SJCRH30 (cell line): ENCODE results near the gene NCOA7. TPM values are rescaled to one million over a fixed set of nuclear protein-coding genes. Genes with fewer than 3 reads are reported as not detected.
"Not testable (repeated sequence)": the region's sequence is repeated elsewhere in the genome, so short reads cannot be mapped to it uniquely, and the experiment has no call there.

Experiments
- DNase-seq, 2 experiments: peaks; one replicate each; pipeline ENCODE4 v3.0.0-alpha.2; 2015 to 2020
- H3K27ac ChIP-seq: fragments of 250-450 bp; sonication (Bioruptor Pico); 2 replicates; pipeline ENCODE4 v1.5.1; 2020; ENCODE audit warnings: mild to moderate bottlenecking, moderate library complexity
- H3K27me3 ChIP-seq: fragments of 250-450 bp; sonication (Bioruptor Pico); 2 replicates; pipeline ENCODE4 v1.5.1; 2020; ENCODE audit warnings: mild to moderate bottlenecking, moderate library complexity
- H3K36me3 ChIP-seq: fragments of 250-450 bp; sonication (Bioruptor Pico); 2 replicates; pipeline ENCODE4 v1.5.1; 2020; ENCODE audit warnings: mild to moderate bottlenecking, moderate library complexity
- H3K4me1 ChIP-seq: fragments of 250-450 bp; sonication (Bioruptor Pico); 2 replicates; pipeline ENCODE4 v1.5.1; 2020; ENCODE audit warnings: mild to moderate bottlenecking, moderate library complexity
- H3K4me3 ChIP-seq: fragments of 250-450 bp; sonication (Bioruptor Pico); 2 replicates; pipeline ENCODE4 v1.5.1; 2020; ENCODE audit warnings: mild to moderate bottlenecking, moderate library complexity
- H3K9me3 ChIP-seq: fragments of 250-450 bp; sonication (Bioruptor Pico); replicated peaks from 2 replicates; pipeline ENCODE4 v1.5.1; 2020; ENCODE audit warnings: mild to moderate bottlenecking, moderate library complexity
- total RNA-seq: library from RNA; depleted of rRNA; stranded (reverse); fragments of >200 nt; shearing (Covaris generic); gene quantifications from 2 replicates; pipeline ENCODE4 v1.2.3, GENCODE V29; 2014; rRNA removed

The NCOA7 gene
- total RNA-seq, 1 experiment from 2014 or later, result 4.1 TPM

DNA sequence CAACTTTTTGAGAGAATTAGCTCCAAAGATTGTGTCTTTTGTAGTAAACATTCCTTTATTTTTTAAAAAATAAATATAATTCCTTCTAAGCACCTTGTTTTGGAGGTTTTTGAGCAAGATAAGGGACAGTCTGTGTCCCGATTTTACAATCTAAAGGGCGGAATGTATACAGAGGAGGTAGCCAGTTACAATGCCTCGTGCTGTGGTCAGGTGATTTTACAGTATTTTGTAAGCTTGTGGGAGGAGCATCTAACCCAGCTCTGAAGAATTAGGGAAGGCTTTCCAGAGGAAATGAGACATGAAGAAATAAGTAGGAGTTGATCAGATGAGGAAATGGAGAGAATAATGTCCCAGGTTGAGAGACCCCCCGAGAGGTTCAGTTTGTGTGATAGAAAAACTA is 167.1 kb downstream of the NCOA7 start:
- H3K4me3 ChIP-seq, result peak overlapping the region; percentile 74
- 0 out of 2 replicates have a peak, but pooled peaks cover 3% of the 10 kb centered on the region for H3K4me1 ChIP-seq
- no peaks in the 10 kb centered on the region for H3K27me3 ChIP-seq
- no peaks in the 10 kb centered on the region for H3K9me3 ChIP-seq
- no peaks in the 10 kb centered on the region for H3K36me3 ChIP-seq
- no peak overlapping the region for H3K27ac ChIP-seq
- DNase-seq, result peak in 1 of 2 experiments; percentile 23

DNA sequence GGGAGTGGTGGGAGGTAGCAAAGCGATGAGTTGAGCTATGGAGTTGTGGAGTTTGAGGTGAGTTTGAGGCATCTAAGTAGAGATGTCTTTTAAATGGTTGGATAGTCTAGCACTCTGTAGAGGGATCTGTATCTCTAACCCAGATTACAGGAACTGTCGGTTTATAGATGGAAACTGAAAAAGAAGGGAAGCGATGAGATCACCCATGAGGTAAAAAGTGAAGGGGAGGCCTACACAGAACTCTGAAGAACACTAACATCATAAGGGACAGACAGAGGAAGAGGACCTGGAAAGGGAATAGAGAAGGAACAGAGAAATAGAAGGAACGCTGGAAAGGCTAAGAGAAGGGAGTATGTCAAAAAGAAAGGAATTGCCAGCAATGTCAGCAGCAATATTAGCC is 168.3 kb downstream of the NCOA7 start:
- DNase-seq, result no peak
- Histone ChIP-seq H3K27me3 (no peaks in the 10 kb centered on the region), H3K4me1 (0 out of 2 replicates have a peak, but pooled peaks cover 3% of the 10 kb centered on the region), H3K27ac (no peak overlapping the region), H3K4me3 (no peak overlapping the region), H3K36me3 (no peaks in the 10 kb centered on the region), H3K9me3 (no peaks in the 10 kb centered on the region)

DNA sequence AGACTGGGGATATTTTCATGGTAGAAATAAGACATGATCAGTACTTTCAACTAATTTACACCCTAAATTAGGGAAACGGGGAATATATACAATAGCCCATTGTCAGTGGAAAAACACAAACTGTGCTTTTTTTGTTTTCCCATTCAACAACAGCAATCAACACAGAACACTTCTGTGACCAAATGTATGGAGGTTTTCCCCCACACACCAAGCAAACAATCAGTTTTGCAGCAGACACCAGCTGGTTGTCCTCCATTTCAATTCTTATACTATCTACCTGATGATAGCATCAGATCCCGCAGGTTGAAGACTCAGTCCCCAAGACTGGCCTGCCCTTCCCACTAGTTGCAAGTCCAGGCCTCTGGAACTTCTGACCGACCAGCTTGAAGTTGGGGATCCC is 170.4 kb downstream of the NCOA7 start:
- Histone ChIP-seq H3K27ac (no peak overlapping the region), H3K27me3 (no peaks in the 10 kb centered on the region), H3K4me3 (no peak overlapping the region), H3K36me3 (no peaks in the 10 kb centered on the region), H3K9me3 (no peaks in the 10 kb centered on the region), H3K4me1 (0 out of 2 replicates have a peak, but pooled peaks cover 3% of the 10 kb centered on the region)
- DNase-seq, result no peak

DNA sequence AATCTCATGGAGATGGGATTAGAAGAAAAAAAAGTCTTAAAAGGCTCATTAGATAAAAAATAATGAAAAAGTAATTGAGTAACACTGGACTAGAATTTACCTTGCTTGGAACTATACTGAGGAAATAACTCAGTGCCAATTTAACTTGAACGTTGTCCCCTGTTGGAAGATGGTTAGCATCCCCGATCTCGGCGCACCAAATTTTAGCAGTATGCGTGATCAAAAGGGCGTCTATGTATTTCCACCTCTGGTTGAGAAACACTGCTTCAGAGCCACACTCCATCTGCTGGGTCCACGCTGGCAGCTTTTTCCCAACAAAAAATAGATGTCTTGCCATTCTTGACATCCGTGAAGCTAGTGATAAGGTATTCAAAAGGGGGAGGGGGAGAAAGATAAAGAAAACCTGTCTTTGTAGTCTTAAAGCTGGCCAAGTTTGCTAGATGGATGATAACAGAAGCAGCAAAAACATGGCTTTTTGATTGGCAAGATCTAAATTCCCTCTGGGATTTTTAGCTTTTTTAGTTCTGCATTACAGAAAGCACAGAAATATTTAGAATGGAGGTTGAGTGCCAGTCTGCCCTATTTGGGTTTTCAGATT is 172.2 kb downstream of the NCOA7 start:
- Histone ChIP-seq H3K4me1 (0 out of 2 replicates have a peak, but pooled peaks cover under 1% of the 10 kb centered on the region), H3K36me3 (no peaks in the 10 kb centered on the region), H3K27me3 (no peaks in the 10 kb centered on the region), H3K27ac (no peak overlapping the region), H3K9me3 (no peaks in the 10 kb centered on the region), H3K4me3 (no peak overlapping the region)
- no peak for DNase-seq

DNA sequence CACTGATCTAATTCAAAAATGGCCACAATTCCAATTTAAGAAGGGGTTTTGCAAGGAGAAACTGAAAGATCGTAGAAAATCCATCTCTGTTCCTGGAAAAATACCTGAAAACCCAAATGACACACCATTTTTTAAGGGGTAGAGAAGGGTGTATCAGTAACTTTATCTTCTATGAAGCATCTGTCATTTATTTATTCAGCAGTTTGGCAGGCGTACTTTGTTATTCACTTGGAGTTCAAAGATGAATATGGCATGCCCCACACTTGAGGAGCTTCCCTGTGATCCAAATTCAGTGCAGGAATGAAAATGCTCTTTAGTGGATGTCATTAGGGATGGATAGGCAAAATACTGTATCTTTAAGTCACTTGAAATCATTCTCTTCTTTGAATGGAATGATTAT is 173.1 kb downstream of the NCOA7 start:
- Histone ChIP-seq H3K4me1 (no peaks in the 10 kb centered on the region), H3K9me3 (no peaks in the 10 kb centered on the region), H3K4me3 (no peak overlapping the region), H3K27me3 (no peaks in the 10 kb centered on the region), H3K27ac (no peak overlapping the region), H3K36me3 (no peaks in the 10 kb centered on the region)
- DNase-seq, result no peak

DNA sequence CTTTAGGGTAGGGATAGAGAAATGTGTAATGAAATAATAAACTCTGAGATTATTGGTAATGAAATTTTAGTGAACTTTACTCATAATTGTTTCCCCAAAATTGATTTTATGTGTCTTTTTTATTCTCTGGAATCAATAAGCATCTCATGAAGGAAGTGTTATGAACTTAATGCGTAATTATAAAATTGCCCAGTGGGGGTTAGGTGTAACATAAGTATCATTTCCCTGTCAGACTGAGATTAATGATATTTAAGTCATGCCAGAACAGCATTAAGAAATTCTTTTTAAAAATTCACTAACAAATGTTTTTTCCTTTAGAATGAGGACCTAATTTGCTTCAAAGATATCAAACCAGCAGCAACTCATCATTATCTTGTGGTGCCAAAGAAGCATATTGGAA is 175.8 kb downstream of the NCOA7 start:
- H3K36me3 ChIP-seq, result no peaks in the 10 kb centered on the region
- H3K4me1 ChIP-seq, result no peaks in the 10 kb centered on the region
- H3K9me3 ChIP-seq, result no peaks in the 10 kb centered on the region
- DNase-seq, result no peak
- no peaks in the 10 kb centered on the region for H3K27me3 ChIP-seq
- H3K27ac ChIP-seq, result no peak overlapping the region
- H3K4me3 ChIP-seq, result no peak overlapping the region

DNA sequence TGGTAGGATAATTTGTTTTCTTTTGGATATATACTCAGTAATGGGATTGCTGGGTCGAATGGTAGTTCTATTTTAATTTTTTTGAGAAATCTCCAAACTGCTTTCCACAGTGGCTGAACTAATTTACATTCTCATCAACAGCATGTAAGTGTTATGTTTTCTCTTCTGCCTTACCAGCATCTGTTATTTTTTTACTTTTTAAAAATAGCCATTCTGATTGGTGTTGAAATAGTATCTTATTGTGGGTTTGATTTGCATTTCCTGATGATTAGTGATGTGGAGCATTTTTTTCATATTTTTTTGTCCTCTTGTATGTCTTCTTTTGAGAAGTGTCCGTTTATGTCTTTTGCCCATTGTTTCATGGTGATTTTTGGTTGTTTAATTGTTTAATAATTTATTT is 177.7 kb downstream of the NCOA7 start:
- no peak for DNase-seq
- Histone ChIP-seq H3K36me3 (no peaks in the 10 kb centered on the region), H3K4me3 (no peak overlapping the region), H3K9me3 (no peaks in the 10 kb centered on the region), H3K27ac (no peak overlapping the region), H3K27me3 (no peaks in the 10 kb centered on the region), H3K4me1 (no peaks in the 10 kb centered on the region)

DNA sequence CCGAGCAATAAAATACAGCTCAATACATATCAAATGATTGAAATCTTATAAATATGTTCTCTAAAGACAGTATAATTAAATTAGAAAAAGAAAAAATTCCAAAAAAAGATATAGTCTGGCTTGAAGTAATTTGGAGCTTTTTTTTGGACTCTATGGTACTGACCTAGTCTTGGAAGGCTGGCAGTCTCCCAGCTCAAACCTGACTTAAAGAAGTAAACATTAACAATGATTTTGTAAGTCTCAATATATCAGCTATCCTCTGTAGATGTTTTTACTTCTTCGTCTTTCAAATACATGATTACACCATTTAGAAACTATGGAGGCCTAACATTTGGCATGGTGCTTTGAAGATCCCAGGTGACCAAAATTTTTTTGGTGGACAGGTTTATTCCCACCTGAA is 180.0 kb downstream of the NCOA7 start:
- H3K9me3 ChIP-seq, result no peaks in the 10 kb centered on the region
- H3K27me3 ChIP-seq, result no peaks in the 10 kb centered on the region
- H3K4me3 ChIP-seq, result no peak overlapping the region
- no peak for DNase-seq
- no peaks in the 10 kb centered on the region for H3K36me3 ChIP-seq
- no peak overlapping the region for H3K27ac ChIP-seq
- no peaks in the 10 kb centered on the region for H3K4me1 ChIP-seq

DNA sequence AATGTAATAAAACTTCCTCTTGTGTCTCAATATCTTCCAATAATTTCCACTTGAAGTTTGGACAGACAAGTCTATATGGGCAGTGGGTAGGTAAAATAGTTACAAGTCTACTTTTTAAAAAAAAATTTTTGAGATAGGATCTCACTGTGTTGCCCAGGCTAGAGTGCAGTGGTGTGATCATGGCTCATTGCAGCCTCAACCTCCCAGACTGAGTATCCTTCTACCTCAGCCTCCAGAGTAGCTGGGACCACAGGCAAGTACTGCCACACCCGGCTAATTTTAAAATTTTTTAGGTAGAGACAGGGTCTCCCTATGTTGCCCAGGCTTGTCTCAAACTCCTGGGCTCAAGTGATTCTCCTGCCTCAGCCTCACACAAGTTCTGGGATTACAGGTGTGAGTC is 181.7 kb downstream of the NCOA7 start:
- not testable (repeated sequence) for DNase-seq, H3K27me3 ChIP-seq, H3K4me1 ChIP-seq, H3K27ac ChIP-seq, H3K36me3 ChIP-seq, H3K9me3 ChIP-seq, H3K4me3 ChIP-seq

DNA sequence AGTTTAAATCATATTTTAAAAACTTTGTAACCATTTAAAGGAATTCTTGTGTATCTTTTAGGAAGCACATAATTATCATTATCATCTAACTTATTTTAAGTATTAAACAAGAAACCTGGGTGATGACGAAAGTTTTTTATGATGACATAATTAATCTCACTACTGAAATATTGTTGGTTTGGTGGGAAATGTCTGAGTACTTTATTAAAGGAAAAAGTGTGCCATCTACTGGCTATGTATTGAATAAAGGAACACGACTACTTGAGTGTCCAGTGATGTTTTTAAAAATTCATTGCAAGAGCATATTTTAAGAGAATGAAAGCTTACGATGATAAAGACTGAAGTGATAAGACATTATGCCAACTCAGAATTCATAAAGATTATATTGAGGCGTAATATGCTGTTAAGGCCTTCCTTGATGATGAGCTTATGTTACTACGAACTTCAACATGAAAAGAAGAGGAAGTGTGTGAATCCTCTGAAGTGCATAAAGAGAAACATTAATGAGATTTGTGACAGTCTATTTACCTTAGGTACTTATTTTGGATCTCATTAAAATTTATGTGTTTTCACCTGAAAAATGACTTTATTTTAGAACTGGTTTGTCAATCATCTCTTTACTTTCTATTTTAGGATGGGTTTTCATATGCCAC is 183.6 kb downstream of the NCOA7 start:
- Histone ChIP-seq H3K36me3 (no peaks in the 10 kb centered on the region), H3K27ac (no peak overlapping the region), H3K4me3 (no peak overlapping the region), H3K4me1 (no peaks in the 10 kb centered on the region), H3K9me3 (no peaks in the 10 kb centered on the region), H3K27me3 (no peaks in the 10 kb centered on the region)
- peak in 1 of 2 experiments; percentile 67 for DNase-seq

DNA sequence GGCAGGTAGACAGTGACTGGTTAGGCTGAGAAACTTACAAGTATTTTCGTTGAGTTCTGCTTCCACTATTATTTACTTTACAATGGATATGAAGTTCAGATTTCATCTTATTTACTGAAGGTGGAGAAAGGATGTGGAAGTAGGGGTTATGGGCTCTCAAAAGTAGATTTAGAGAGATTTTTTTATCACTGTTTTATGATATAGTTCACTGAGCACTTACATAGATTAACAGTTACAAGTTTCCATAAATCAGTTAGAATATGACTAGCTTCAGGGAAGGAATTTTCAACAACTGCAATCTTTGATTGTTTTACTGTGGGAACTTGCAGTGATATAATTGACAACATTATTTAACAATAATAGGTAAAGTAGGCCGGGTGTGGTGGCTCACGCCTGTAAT is 188.3 kb downstream of the NCOA7 start:
- no peaks in the 10 kb centered on the region for H3K9me3 ChIP-seq
- no peak for DNase-seq
- no peak overlapping the region for H3K27ac ChIP-seq
- no peaks in the 10 kb centered on the region for H3K36me3 ChIP-seq
- H3K4me3 ChIP-seq, result no peak overlapping the region
- H3K27me3 ChIP-seq, result no peaks in the 10 kb centered on the region
- peaks cover 13% of the 10 kb centered on the region for H3K4me1 ChIP-seq

Other genes with a start within 250 kb of the NCOA7 start
- 0.15 and 0.22 TPM in 2 replicates for gene HEY2, start 41.3 kb upstream of the NCOA7 start, total RNA-seq
- gene HINT3, start 165.8 kb downstream of the NCOA7 start, total RNA-seq, result 7.9 and 8.8 TPM in 2 replicates
- 29.0 and 30.2 TPM in 2 replicates for gene TRMT11, start 195.6 kb downstream of the NCOA7 start, total RNA-seq